ENCODE results near the gene CCNL2.

CCNL2 gene

DNA sequence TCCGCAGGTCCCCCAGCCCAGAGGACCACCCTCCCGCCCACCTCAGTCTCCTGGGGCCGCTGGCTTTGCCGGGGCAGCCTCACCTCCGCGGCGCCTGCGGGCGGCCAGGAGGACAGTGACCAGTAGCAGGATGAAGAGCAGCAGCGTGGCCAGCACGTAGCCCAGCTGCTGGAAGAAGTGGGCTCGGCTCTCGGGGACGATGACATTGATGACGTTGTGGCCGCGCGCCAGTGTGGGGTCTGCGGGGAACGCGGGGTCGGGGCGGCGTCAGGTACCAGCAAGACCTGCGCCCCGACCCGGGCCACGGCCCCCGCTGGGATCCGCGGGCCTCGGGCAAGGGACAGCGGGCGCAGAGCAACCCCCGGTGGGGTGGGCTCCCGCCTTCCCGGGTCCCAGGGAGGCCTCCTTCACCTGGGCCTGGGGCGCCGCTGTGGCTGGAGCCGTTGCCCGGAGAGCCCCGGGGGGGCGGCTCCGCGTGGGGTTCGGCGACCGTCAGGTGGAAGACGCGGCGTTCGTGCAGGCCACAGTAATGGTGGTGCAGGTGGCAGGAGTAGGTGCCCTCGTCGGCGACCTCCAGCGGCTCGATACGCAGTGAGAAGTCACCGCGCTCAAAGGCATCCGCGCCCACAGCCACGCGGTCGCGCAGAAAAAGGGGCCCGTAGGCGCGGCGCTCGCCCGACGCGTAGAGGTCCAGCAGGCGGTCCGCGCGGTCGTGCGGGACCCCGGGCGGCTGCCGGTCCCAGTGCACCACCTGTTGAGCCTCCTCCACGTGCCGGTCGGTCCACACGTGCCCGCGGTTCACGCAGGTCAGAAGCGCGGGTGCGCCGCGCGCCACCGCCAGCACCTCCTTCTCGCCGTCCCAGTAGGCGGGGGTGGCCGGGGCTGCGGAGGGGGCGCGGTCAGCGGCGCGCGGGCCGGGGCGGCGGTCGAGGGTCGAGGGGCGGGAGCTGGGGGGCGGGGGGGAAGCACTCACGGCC lies 44.6 kb downstream of the CCNL2 start:
- DNase-seq, result no peak

DNA sequence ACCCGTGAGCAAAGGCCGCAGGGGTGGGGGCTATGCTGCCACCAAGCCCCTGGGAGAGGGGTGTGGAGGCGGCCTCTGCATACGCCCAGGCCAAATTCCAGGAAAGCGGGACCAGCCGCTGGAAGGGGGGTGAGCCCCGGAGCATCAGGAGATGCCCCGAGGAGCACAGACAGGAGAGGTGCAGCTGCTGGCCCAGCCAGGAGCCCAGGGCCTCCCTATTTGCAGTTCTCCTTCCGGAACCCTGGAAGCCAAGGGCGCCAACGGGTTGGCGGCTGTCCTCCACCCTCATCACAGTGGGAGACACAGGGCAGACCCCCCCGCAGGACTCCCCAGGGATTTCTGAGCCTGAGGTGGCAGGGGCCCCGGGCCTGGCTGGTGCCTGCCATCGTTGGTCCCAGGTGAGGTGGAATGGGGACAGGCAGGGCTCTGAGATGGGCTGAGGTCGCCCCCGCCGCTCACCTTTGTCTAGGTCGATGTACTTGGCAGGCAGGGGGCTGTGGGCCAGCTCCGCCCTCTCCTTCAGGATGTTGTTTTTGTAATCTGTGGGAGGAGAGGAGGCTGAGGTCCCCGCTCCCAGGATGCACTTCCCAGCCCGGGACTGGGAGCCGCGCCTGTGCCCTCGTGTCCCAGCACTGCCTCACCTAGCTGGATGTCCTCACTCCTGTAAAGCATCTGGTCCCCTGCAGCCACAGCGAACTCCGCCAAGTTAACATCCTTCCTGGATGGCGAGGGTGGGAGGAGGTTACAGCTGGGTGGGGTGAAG lies 45.6 kb downstream of the CCNL2 start:
- no peak for DNase-seq

DNA sequence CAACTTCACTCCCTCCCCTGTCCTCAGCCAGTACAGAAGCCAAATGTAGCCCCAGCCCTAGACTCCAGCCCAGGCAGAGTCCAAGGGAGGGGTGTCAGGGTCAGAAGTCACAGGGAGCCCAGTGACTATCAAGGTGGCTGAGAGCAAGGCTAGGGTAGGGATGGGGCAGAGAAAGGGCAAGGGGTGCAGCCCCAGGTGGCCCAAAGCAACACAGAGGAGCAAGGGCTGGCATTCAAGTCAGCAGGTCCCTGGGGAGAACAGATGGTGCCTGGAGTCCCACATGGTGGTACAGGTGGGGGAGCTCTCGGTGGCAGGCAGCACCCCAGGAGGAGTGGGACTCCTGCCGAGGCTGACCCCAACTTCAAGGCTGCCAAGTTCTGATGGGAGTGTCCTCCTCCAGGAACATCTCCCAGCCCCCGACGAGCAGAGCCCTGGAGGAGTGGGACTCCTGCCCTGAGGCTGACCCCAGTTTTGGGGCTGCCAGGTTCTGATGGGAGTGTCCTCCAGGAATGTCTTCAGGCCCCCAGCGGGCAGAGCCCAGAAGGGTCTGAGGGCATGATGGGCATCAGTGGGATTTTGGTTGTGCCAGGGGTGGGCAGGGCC lies 46.2 kb downstream of the CCNL2 start:
- DNase-seq, result peak; percentile 83

DNA sequence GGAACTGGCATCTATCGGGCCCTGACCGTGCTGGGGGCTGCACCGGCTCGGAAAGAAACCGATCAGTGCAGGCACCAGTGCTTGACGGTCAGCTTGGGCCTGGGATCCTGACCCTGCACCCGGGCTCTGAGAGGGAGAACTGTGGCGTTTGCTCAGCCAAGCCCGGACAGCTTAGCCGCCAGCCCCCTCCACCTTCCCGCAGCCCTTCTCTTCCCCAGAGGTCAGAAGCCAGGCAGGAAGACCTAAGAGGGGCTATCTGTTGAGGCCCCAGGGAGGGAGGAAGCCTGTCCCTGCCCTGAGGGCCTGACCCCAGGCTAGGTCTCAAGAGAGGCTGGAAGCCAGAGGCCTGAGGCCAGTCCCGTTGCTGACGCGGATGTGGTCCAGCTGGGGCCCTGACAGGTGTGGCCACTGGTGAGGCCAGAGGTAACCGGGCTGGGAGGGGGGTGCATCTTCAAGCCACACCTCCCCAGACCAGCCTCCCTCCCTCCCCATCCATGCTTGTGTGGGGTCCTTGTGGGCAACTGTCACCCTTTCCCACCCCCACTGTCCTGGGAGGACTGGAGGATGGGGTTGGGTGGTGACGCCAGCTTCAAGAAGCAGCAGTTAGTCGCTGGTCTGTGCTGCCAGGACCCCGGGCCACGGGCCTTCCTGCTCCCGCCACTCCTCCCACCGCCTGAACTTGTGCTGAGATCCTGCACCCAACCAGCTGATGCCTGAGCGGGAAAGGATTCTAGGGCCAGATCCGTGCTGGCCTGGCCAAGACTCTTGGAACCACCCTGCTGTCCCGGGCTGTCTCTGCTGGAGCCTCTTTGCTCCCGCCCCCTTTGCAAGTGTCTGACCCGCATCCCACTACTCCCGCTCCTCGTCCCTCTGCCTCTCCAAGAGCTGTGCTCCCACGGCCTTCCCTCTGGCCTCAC lies 47.4 kb downstream of the CCNL2 start:
- DNase-seq, result no peak

DNA sequence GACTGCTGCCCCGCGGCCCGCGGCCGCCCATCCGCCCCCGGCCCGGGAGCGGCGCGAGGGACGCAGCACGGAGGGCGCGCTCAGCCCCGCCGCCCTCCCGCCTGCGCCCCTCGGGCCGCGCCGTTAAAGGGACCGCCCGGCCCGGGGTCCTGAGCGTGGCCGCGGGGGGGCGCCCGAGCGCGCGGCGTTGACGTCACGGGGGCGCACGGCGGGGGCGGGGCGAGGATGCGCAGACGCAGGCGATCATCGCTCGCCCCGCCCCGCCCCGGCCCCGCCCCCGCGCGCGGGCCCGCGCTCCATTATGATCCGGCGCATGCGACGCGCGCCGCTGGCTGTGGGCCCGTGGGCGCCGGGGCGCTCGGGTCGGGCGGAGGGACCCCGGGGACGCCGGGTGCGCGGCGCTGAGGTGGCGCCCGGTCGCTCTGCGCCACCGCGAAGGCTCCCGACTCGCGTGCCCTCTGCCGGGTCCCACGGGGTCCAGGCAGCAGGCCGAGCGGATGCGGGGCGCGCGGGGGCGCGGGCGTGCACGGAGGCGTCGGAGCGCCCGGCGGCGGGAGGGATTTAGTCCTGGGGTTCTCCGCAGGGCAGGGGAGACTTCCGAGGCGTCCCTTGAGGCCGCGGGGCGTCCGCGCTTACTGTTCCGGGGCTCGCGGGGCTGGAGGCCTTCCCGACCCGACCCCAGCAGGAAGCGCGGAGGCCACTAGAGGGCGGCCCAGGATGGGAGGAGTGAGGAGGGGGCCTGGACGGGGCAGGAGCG lies 49.7 kb downstream of the CCNL2 start, which contains the start of gene DVL1:
TSS of gene DVL1 (minus strand) at position 163 of the 757 bp plus-strand sequence. CDS start 353 bp downstream, outside the sequence.
- DNase-seq, result peak; percentile 58

DNA sequence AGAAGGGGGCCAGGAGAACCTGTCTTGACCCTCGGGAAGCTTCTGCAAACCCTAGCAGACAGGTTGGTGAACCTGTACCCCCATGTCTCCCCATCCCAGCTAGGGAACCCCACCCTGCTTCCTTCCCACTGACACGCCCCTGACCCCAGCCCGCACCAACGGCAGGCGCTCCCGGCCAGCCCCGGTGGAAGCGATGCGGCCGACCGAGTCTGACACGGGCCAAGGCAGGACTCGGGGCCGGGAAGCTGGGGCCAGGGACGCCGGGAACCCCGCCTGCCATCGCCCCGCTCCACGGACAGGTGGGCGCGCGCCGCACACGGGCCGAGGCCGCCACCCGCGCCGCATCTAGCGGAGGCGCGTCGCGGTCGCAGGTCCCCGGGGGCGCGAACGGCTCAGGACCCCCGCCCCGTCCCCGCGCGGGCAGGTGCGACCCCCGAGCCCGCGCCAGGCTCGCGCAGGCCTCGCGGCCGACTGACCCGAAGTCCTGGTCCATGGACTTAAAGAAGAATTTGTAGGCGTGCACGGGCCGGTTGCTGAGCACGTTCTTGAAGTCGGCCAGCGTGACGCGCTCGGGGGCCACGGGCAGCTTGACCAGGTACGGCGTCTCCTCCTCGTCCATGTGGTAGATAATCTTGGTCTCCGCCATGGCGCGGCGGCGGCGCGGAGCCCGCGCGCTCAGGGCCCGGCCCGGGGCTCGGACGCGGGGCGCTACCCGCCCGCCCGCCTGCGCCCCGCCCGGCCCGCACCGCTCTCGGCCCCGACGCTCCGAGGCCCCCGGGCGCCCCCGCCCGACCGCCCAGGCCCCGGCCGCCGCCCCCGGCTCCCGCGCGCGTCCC lies 50.5 kb downstream of the CCNL2 start:
- no peak for DNase-seq

DNA sequence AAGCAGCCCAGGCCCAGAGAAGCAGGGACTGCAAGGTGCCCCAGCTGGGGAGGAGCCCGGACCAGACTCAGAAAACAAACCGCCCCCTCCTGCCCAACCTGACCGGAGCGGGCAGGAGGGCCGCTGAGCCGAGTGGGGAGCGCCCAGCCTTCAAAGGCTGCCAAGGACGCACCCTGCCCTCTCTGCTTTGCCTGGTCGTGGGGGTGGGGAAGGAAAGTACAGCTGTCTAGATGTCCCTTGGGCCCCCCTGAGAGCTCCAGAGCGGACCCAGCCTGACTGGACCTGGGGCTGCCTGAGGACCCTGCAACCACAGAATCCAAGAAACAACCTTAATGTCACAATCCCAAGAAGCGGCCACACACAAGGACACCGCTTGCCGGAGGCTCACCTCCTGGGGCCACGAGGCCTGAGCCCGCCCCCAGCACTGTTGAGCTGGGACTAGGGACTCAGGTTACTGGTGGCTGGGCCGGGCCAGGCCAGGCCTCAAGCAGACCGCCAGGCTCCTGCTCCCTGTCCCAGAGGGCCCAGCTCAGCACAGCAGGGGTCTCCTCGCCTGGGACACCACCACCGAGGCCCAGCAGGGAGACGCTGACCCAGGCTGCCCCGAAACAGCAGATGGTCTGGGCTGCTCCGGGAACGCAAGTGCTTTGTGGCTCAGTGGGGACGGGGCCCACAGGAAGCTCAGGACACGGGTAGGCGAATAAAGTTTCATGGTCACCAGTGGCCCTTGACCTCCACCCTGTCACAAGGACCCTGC lies 51.3 kb downstream of the CCNL2 start:
- no peak for DNase-seq

DNA sequence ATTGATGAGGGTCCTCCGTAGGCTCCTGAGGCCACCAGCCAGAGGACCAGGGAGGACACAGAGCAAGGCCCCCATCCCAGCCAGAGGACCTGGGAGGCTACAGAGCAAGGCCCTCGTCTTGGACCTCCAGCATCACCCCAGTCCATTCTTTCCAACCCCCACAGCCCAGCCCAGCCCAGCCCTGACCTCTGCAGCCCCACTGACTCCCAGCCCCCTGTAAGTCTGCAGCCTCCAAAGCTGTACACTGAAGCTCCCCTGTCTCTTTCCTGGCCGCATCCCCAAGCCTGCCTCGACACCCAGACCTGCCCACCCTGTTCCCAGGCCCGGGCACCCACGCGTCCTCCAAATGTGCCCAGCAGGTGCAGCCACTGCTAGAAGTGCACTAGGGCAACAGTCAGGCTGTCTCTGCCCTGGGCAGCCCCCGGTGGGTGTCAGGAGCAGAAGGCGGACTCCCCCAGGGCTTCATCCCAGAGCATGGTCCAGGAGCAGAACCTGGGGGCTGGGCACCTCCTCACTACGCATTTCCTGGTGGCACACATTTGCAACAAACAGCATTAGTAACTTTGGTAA lies 52.0 kb downstream of the CCNL2 start:
- no peak for DNase-seq

DNA sequence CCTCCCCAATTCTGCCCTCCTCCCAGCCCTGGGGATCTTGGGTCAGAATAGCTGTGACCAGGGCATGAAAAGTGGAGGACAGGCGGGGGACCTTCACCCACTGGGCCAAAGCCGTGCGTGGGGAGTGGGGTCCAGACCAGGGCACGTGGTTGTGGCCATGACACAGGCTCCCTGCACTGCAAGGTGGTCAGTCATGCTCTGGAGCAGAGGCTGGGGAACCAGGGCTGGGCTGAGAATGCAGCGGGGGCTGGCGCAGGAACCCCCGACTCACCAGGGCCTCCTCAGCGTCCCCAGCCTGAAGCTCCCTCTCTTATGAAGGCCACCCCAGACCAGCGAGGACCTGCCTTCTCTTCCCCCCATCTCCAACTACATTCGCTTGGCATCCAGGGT lies 52.6 kb downstream of the CCNL2 start:
- DNase-seq, result no peak

DNA sequence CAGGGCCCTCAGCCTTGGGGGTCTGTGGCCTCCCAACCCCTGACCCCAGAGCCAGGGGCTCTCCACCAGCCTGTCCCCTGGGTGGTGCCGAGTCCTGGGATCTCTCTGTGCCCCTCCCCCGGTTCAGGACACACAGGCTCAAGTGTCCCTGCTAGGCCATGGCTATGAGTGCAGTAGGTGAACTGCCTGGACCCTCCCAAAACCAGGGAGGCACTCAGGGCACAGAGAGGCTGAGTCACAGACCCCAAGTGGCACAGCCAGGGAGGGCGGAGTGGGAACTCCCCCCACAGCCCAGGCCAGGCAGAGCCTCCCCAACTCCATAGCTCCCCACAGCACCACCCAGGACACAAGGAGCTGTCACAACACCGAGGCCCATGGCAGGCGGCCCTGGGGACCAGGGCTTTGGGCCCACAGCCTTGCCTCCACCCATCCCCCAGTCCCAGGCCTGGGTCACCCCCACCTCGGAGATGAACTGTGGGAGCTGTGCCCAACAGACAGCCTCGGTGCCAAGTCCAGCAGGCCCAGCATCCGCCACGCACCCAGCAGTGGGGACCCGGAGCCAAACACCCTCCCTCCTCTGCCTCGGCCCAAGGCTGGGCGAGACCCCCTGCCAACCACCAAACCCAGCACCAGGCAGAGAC lies 53.2 kb downstream of the CCNL2 start:
- DNase-seq, result no peak

DNA sequence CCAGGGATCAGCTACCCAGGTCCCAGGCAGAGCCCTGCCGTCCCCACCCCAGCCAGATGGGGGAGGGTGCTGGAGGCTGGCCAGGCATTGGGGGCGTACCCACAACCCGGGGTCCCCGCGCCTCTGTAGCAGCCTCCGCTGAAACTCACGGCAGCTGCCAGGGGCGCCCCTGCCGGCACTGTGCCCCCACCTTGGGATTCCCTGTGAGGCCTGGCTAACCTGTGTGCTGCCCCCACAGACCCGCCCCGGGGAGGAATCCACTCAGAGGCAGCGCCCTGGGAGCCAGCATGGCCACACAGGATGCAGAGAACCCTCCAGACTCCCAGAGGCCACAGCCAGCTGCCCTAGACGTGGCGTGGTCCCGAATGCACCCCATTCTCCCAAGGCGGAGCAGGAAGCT lies 53.8 kb downstream of the CCNL2 start:
- DNase-seq, result no peak

DNA sequence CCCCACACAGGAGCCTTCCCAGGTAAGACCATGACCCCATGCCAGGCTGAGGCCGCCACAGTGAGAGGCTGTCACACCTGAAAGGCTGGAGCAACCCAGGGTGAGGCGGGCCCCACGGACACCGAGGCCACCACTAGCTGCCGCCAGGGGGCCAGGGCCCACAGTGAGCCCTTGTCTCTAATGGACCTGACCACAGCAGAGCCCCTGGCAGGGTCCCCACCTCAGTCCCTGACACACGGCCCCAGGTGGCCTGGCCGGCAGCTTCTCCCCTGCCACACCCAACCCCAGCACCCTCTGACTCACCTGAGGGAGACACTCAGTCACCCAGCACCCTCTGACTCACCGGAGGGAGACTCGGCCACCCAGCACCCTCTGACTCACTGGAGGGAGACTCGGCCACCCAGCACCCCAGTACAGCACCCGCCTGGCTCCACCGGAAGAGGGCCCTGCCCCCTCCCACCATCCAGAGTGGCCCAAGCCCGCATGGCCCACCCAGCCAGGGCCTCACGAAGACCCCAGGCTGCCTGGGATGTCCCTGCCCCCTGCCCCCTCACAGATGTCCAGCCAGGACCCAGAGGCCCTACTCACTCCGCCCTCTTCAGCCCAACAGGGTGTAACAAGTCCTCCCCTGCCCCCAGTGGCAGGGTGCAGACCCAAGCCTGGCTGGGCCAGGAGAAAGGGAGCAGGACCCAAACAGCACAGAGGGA lies 54.3 kb downstream of the CCNL2 start:
- no peak for DNase-seq

DNA sequence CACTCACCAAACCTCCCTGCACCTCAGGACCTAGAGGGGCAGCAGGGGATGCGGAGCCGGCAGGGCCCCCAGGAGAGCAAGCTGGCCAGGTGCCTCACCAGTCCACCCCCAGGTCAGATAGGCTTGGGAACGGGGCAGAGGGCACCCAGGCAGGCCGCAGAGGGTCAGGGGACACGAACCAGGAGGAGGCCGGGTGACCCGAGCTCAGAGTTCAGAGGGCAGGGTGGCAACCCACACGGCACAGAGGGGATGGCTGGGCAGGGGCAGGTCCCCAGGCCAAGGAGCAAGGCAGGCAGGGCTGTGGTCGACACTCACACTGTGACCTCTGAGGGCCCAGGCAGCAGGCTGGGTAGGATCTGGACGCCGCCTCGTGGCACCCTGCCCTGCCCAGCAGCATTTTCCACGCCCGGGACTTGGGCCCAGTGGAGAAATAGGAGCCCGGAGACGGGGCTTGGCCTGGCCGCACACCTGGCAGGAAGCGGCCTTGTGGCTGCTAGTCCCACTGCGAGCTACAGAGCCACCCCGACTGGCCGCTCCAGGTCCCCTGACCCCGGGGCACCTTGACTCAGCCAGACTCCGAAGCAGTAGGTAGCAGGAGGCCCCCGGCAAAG lies 55.2 kb downstream of the CCNL2 start:
- DNase-seq, result no peak

DNA sequence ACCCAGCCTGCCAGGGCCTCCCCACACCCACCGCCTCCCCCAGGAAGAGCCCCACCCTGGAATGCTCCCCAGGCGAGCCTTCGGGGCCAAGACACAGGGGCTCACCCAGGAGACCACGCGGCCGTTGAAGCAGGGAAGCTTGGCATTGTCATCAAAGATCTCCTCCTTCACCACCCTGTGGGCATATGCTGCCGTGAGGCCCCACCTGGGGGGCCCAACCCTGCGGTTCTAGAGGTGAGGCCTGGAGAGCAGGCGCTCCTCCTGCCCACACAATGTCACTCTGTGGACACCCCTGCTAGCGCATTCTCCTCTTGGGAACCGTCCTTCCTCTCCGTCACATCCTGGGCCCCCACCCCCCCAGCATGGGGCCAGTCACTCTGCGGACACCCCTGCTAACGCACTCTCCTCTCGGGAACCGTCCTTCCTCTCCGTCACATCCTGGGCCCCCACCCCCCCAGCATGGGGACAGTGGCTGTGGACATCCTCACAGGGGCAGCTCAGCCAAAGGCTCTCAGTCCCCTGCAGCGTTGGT lies 56.5 kb downstream of the CCNL2 start:
- DNase-seq, result no peak

DNA sequence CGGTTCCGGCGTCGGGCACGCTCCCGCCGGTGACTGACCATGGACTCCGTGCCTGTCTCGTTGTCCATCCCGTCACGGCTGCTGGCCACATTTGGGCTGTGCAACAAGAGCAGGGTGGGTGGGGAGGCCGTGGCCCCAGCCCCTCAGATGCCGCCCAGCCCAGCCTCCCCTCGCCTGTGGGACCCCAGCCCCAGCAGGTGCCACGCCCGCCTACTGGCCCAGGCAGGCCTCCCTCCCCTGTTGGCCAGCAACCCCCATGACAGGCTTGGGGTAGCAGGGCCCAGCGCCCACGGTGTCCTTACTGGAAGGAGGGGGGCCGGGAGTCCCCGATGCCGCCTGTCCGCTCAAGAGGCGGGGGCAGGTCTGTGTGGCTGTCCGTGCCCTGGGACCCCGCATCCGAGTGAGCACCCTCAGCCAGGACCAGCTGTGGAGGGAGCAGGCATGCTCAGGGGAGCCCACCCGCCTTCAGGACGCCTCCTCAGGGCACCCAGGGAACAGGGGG lies 57.0 kb downstream of the CCNL2 start:
- no peak for DNase-seq

DNA sequence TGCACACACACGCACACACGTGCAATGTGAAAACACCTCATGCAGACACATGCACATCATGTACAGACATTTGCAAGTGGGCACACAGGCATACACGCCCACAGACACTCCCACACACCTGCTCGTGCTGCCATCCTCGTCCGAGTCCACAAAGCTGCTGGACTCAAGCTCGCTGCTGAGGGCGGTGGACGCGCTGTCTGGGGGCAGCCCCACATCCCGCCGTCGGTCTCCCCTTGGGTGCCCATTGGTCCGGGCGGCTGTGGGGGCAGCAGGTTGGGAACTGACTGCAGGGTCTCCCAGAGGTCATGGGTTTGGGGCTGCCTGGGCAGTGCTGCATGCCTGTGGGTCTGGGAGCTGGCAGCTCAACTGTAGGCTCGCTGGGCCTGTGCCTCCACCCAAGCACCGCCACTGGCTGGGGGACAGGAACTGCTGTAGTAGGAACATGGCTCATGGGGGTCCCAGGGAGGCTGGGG lies 57.5 kb downstream of the CCNL2 start:
- no peak for DNase-seq

Measured in NCI-H2171 (cell line).